Neural cell (in vitro differentiated cells): ENCODE data around the gene TOMM22. TPM values are rescaled to one million over a fixed set of nuclear protein-coding genes. Genes with fewer than 3 reads are reported as not detected.
"Not testable (repeated sequence)": the region's sequence is repeated elsewhere in the genome, so short reads cannot be mapped to it uniquely, and the experiment has no call there.

ENCODE experiments used
- H2AFZ ChIP-seq: fragments of 200-600, 300-800 bp; sonication (generic), shearing (Covaris generic); 2 replicates; pipeline ENCODE4 v1.6.0; 2014; ENCODE audit warnings: low read depth, mild to moderate bottlenecking, antibody characterized with exemption, low read length, moderate library complexity
- H3F3A ChIP-seq: fragments of 200-600 bp; shearing (Covaris generic); 2 replicates; pipeline ENCODE4 v1.6.1; 2016; ENCODE audit warnings: mild to moderate bottlenecking, moderate library complexity, mixed read lengths, antibody characterized with exemption, low read length; ENCODE audit not compliant: insufficient read depth, poor library complexity, severe bottlenecking
- H3K27ac ChIP-seq: fragments of 200-600, 300-800 bp; sonication (generic), shearing (Covaris generic); 2 replicates; pipeline ENCODE4 v1.5.1; 2014; ENCODE audit warnings: mild to moderate bottlenecking, low read length, moderate library complexity
- H3K27me3 ChIP-seq: fragments of 300-800, 200-600 bp; sonication (generic), shearing (Covaris generic); 2 replicates; pipeline ENCODE4 v1.6.0; 2014; ENCODE audit warnings: mild to moderate bottlenecking, low read depth, low read length, moderate library complexity; ENCODE audit not compliant: insufficient read depth
- H3K36me3 ChIP-seq: fragments of 300-800, 200-600 bp; sonication (generic), shearing (Covaris generic); 2 replicates; pipeline ENCODE4 v1.5.1; 2014; ENCODE audit warnings: mild to moderate bottlenecking, antibody characterized with exemption, low read length, moderate library complexity; ENCODE audit not compliant: insufficient read depth
- H3K4me2 ChIP-seq: fragments of 300-800, 200-600 bp; sonication (generic), shearing (Covaris generic); 2 replicates; pipeline ENCODE4 v1.6.0; 2014; ENCODE audit warnings: mild to moderate bottlenecking, low read length
- H3K4me3 ChIP-seq: fragments of 300-800, 200-600 bp; sonication (generic), shearing (Covaris generic); 2 replicates; pipeline ENCODE4 v1.5.1; 2014; ENCODE audit warnings: mild to moderate bottlenecking, low read length, moderate library complexity
- H3K79me2 ChIP-seq: fragments of 200-600 bp; shearing (Covaris generic); replicated peaks from 2 replicates; pipeline ENCODE4 v1.6.0; 2014; ENCODE audit warnings: mild to moderate bottlenecking, low read length, moderate library complexity; ENCODE audit not compliant: insufficient read depth
- H3K9ac ChIP-seq: fragments of 300-800, 200-600 bp; sonication (generic), shearing (Covaris generic); 2 replicates; pipeline ENCODE4 v1.6.1; 2016; ENCODE audit warnings: mild to moderate bottlenecking, low read length, mixed read lengths
- H3K9me2 ChIP-seq: fragments of 200-600 bp; shearing (Covaris generic); 2 replicates; pipeline ENCODE4 v1.6.1; 2016; ENCODE audit warnings: mild to moderate bottlenecking, low read length, mixed read lengths; ENCODE audit not compliant: insufficient read depth
- H3K9me3 ChIP-seq: fragments of 200-600, 300-800 bp; sonication (generic), shearing (Covaris generic); 2 replicates; pipeline ENCODE4 v1.6.1; 2016; ENCODE audit warnings: mild to moderate bottlenecking, mixed run types, low read length, moderate library complexity, mixed read lengths
- H4K20me1 ChIP-seq: fragments of 200-600 bp; shearing (Covaris generic); 2 replicates; pipeline ENCODE4 v1.6.1; 2016; ENCODE audit warnings: mild to moderate bottlenecking, mixed run types; ENCODE audit not compliant: insufficient read depth
- CTCF ChIP-seq: fragments of 450-650 bp; IDR thresholded peaks from 2 replicates; pipeline ENCODE4 v1.5.1; 2014; ENCODE audit warnings: antibody characterized with exemption, mild to moderate bottlenecking, moderate library complexity; ENCODE audit not compliant: poor library complexity, severe bottlenecking
- EP300 ChIP-seq: fragments of 450-650 bp; conservative IDR thresholded peaks from 2 replicates; pipeline ENCODE4 v1.6.1; 2014; ENCODE audit warnings: antibody characterized with exemption, mild to moderate bottlenecking, moderate library complexity; ENCODE audit not compliant: poor library complexity, severe bottlenecking
- EZH2 ChIP-seq: fragments of 200-600, 300-800 bp; shearing (Covaris generic), sonication (generic); IDR thresholded peaks from 2 replicates; pipeline ENCODE4 v1.6.1; 2014; ENCODE audit warnings: antibody characterized with exemption, low read length, borderline replicate concordance, mild to moderate bottlenecking; ENCODE audit not compliant: insufficient read depth, poor library complexity, severe bottlenecking
- MXI1 ChIP-seq: fragments of 450-650 bp; conservative IDR thresholded peaks from 2 replicates; pipeline ENCODE4 v1.6.1; 2014; ENCODE audit warnings: antibody characterized with exemption, mild to moderate bottlenecking; ENCODE audit not compliant: poor library complexity, severe bottlenecking
- POLR2AphosphoS5 ChIP-seq: IDR thresholded peaks from 2 replicates; pipeline ENCODE4 v1.6.1; 2012
- RAD21 ChIP-seq: fragments of 450-650 bp; conservative IDR thresholded peaks from 2 replicates; pipeline ENCODE4 v1.6.1; 2014; ENCODE audit warnings: antibody characterized with exemption, mild to moderate bottlenecking, moderate library complexity
- REST ChIP-seq: IDR thresholded peaks from 2 replicates; pipeline ENCODE4 v1.6.1; 2012; ENCODE audit warnings: borderline replicate concordance
- SMC3 ChIP-seq: fragments of 450-650 bp; conservative IDR thresholded peaks from 2 replicates; pipeline ENCODE4 v1.6.1; 2014; ENCODE audit warnings: antibody characterized with exemption, mild to moderate bottlenecking, moderate library complexity; ENCODE audit not compliant: poor library complexity
- TAF1 ChIP-seq: IDR thresholded peaks from 2 replicates; pipeline ENCODE4 v1.6.1; 2012; ENCODE audit warnings: low read depth
- polyA plus RNA-seq: library from polyadenylated mRNA; depleted of rRNA; stranded (reverse); fragments of >200 nt; gene quantifications from 2 replicates; pipeline ENCODE4 v1.2.3, GENCODE V29; 2014

The TOMM22 gene
- polyA plus RNA-seq, 1 donor from 2014 or later, result 112 TPM

GRCh38 chr22:38641476-38642040 is 40.2 kb upstream of the TOMM22 start:
- no peaks in the 10 kb centered on the region for H3K36me3 ChIP-seq
- H3K9me2 ChIP-seq, result no peaks in the 10 kb centered on the region
- H3K79me2 ChIP-seq, result no peaks in the 10 kb centered on the region
- H3F3A ChIP-seq, result no peaks in the 10 kb centered on the region
- TF ChIP-seq SMC3 (no peak), TAF1 (no peak), RAD21 (no peak), REST (no peak), EP300 (no peak), CTCF (no peak), POLR2AphosphoS5 (no peak), MXI1 (no peak), EZH2 (no peak)
- no peak overlapping the region for H3K9ac ChIP-seq
- H2AFZ ChIP-seq, result no peak overlapping the region
- H3K4me3 ChIP-seq, result no peak overlapping the region
- H3K27ac ChIP-seq, result no peak overlapping the region
- H3K9me3 ChIP-seq, result no peaks in the 10 kb centered on the region
- H3K27me3 ChIP-seq, result no peaks in the 10 kb centered on the region
- no peak overlapping the region for H3K4me2 ChIP-seq
- H4K20me1 ChIP-seq, result no peaks in the 10 kb centered on the region

- H3K9me2 ChIP-seq, H4K20me1 ChIP-seq, H3K27ac ChIP-seq, H3F3A ChIP-seq, H3K9ac ChIP-seq, H3K36me3 ChIP-seq, H2AFZ ChIP-seq, H3K9me3 ChIP-seq, H3K27me3 ChIP-seq, H3K79me2 ChIP-seq, H3K4me2 ChIP-seq, H3K4me3 ChIP-seq: not testable (repeated sequence)
Measured at GRCh38 chr22:38644245-38644644, 37.5 kb upstream of the TOMM22 start.

- Histone ChIP-seq H3K9me2 (no peaks in the 10 kb centered on the region), H3K4me3 (no peak overlapping the region), H3K4me2 (no peak overlapping the region), H3K9ac (no peak overlapping the region), H2AFZ (no peak overlapping the region), H3K27me3 (no peaks in the 10 kb centered on the region), H3K36me3 (peaks cover 4% of the 10 kb centered on the region), H3K27ac (no peak overlapping the region), H3K79me2 (no peaks in the 10 kb centered on the region), H4K20me1 (no peaks in the 10 kb centered on the region), H3K9me3 (no peaks in the 10 kb centered on the region), H3F3A (no peaks in the 10 kb centered on the region)
- TF ChIP-seq CTCF (no peak), POLR2AphosphoS5 (no peak), SMC3 (no peak), REST (no peak), EZH2 (no peak), RAD21 (no peak), TAF1 (no peak), EP300 (no peak)
Measured at GRCh38 chr22:38645430-38645829, 36.3 kb upstream of the TOMM22 start.
